Lower leg skin (tissue), 4 donors: ENCODE results near the gene GNG7. TPM values are rescaled to one million over a fixed set of nuclear protein-coding genes. Genes with fewer than 3 reads are reported as not detected.

ENCODE experiments used
- DNase-seq, 2 donors: peaks; one replicate each; pipeline ENCODE4 v3.0.0-alpha.2; 2019; ENCODE audit warnings: low spot score in 2 of 2
- H3K4me3 ChIP-seq: fragments of 200-600 bp; sonication (generic); 2 replicates; pipeline ENCODE4 v1.5.1; 2017; ENCODE audit warnings: mild to moderate bottlenecking, low read depth; ENCODE audit not compliant: poor library complexity, severe bottlenecking
- POLR2A ChIP-seq, 2 donors: fragments of 450-650 bp; IDR thresholded peaks; one replicate each; pipeline ENCODE4 v1.6.1; 2016 to 2017; ENCODE audit warnings: antibody characterized with exemption in 2 of 2, mild to moderate bottlenecking in 1 of 2, moderate library complexity in 1 of 2
- WGBS, 2 donors: methylation state at CpG; one replicate each; pipeline ENCODE4 v1.1.5; 2018; 5-methylcytosine and 5-hydroxymethylcytosine counted together
- intact Hi-C: fragments of 100-400 bp; cut with DNase I; formaldehyde crosslinking; loops from one replicate; pipeline ENCODE4 v1.15.0; 2023; ENCODE audit warnings: low total_unique reads
- total RNA-seq, 4 donors: library from RNA; depleted of rRNA; stranded (reverse); fragments of >200 nt; gene quantifications; one replicate each; pipeline ENCODE4 v1.1.0, GENCODE V29; 2016
- TF ChIP-seq, protein P1 (sequence below), 3 donors: fragments of 450-650 bp; IDR thresholded peaks; one replicate each; pipeline ENCODE4 v1.5.1; 2016; ENCODE audit warnings: antibody characterized with exemption in 3 of 3, mild to moderate bottlenecking in 3 of 3, moderate library complexity in 2 of 3

Gene GNG7
- total RNA-seq, 4 donors from 2014 or later, result 0.59 to 3.4 (median 2.4) TPM

DNA sequence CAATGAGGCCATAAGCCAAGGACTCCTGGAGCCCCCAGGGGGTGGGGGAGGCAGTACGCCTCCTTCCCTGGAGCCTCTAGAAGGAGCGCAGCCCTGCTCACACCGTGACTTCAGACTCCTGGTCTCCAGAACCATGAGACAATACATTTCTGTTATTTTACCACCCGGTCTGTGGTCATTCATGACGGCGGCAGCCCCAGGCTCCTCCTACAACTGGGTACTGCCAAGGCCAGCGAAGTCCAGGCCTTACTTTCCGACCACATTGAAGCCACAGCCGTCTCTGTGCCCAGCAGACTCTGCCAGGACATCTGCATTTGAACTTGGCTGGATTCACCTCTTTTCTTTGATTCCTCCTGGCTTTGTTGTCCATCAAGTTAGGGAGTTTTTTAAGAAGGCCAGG lies 10.5 kb downstream of the GNG7 start:
- 82% methylated on average over 9 of the region's 9 CpGs for WGBS, 2 donors
- intact Hi-C loops, result no loop called here
- H3K4me3 ChIP-seq, result no peak overlapping the region
- no peak for DNase-seq
- TF ChIP-seq POLR2A (IDR thresholded peaks at IDR 0.05), result no peak
- TF ChIP-seq, protein P1, sequence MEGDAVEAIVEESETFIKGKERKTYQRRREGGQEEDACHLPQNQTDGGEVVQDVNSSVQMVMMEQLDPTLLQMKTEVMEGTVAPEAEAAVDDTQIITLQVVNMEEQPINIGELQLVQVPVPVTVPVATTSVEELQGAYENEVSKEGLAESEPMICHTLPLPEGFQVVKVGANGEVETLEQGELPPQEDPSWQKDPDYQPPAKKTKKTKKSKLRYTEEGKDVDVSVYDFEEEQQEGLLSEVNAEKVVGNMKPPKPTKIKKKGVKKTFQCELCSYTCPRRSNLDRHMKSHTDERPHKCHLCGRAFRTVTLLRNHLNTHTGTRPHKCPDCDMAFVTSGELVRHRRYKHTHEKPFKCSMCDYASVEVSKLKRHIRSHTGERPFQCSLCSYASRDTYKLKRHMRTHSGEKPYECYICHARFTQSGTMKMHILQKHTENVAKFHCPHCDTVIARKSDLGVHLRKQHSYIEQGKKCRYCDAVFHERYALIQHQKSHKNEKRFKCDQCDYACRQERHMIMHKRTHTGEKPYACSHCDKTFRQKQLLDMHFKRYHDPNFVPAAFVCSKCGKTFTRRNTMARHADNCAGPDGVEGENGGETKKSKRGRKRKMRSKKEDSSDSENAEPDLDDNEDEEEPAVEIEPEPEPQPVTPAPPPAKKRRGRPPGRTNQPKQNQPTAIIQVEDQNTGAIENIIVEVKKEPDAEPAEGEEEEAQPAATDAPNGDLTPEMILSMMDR (IDR thresholded peaks at IDR 0.05), result no peak

DNA sequence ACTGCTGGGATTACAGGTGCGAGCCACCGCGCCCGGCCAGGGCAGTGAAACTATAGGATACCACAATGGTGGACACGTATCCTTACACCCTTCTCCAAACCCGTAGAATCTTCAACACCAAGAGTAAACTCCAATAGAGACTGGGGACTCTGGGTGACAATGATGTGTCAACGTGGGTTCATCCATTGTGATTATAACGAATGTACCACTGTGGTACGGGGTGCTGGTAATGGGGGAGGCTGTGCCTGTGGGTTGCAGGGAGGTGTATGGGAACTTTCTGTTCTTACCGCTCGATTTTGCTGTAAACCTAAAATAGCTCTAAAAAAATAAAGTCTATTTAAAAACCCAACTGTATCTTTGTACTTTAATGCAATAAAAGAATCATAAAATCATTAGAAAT lies 11.6 kb downstream of the GNG7 start:
- DNase-seq, result no peak
- H3K4me3 ChIP-seq, result no peak overlapping the region
- WGBS, 2 donors, result 94 to 95% methylated on average over 11 of the region's 11 CpGs
- intact Hi-C loops, result no loop called here
- TF ChIP-seq, protein P1 (IDR thresholded peaks at IDR 0.05), result no peak
- TF ChIP-seq POLR2A (IDR thresholded peaks at IDR 0.05), result no peak

DNA sequence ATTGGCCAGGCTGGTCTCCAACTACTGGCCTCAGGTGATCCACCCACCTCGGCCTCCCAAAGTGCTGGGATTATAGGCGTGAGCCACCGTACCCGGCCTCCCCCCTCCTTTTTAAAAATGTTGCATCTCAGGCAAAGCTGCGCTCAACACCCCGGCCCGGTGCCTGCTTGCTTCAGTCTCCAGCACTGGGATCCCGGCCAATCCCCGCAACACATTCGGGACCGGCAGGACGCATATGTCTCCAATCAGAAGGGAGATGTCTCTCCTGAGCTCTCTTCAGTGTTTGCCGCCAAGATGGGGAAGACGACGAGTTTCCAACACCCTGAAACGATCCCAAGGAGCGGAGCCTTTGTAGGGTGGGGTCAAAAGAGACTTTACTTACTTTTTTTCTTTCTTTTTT lies 16.1 kb downstream of the GNG7 start:
- no peak for TF ChIP-seq POLR2A (IDR thresholded peaks at IDR 0.05)
- TF ChIP-seq, protein P1 (IDR thresholded peaks at IDR 0.05), result no peak
- WGBS, 2 donors, result 81 to 87% methylated on average over 17 of the region's 17 CpGs
- intact Hi-C loops, result no loop called here
- peak in 1 of 2 donors; percentile 80 for DNase-seq
- H3K4me3 ChIP-seq, result no peak overlapping the region

DNA sequence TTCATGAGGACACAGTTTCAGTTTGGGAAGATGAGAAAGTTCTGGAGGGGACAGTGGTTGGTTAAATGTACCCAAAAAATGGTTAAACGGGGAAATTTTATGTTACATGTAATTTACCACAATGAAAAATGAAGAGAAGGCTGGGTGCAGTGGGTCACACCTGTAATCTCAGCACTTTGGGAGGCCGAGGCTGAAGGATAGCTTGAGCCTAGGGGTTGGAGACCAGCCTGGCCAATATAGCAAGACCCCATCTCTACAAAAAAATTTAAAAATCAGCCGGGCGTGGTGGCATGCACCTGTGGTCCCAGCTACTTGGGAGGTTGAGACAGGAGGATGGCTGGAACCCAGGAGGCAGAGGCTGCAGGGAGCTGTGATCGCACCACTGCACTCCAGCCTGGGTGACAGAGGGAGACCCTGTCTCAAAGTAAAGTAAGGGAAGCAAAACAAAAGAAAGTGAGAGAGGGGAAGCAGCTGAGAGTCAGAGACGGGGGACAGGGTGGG lies 17.2 kb downstream of the GNG7 start:
- intact Hi-C loops, result no loop called here
- WGBS, 2 donors, result 88 to 92% methylated on average over 6 of the region's 6 CpGs
- no peak overlapping the region for H3K4me3 ChIP-seq
- DNase-seq, result no peak
- no peak for TF ChIP-seq POLR2A (IDR thresholded peaks at IDR 0.05)
- TF ChIP-seq, protein P1 (IDR thresholded peaks at IDR 0.05), result no peak

DNA sequence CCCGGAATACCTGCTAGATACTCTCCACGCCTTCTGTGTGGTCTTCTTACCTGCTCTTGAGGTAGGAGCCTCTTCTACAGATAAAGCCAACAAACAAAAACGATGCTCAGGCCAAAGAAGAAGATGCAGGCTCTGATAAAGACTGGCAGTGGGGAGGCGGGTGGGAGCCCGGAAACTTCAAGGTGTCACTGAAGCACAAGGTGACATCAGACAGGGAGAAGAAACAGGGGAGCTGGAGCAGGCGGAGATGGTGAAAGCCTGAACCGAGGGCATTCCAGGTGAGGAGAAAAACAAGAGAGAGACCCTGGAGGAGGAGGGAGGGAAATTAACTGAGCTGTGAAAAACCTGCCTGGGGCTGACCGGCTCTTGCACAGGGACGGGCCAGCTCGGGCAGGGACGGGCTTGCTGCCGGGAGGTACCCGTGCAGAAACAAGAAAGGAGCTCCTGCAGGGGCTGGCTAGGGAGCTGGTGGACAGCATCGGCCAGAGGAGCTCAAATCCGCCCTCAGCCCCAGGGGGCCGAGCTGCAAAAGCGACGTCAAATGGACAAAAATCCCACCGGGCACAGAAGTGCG lies 19.0 kb downstream of the GNG7 start:
- H3K4me3 ChIP-seq, result no peak overlapping the region
- no peak for DNase-seq
- TF ChIP-seq POLR2A (IDR thresholded peaks at IDR 0.05), result no peak
- TF ChIP-seq, protein P1 (IDR thresholded peaks at IDR 0.05), result no peak
- WGBS, 2 donors, result 55 to 74% methylated on average over 20 of the region's 20 CpGs
- intact Hi-C loops, result no loop called here

DNA sequence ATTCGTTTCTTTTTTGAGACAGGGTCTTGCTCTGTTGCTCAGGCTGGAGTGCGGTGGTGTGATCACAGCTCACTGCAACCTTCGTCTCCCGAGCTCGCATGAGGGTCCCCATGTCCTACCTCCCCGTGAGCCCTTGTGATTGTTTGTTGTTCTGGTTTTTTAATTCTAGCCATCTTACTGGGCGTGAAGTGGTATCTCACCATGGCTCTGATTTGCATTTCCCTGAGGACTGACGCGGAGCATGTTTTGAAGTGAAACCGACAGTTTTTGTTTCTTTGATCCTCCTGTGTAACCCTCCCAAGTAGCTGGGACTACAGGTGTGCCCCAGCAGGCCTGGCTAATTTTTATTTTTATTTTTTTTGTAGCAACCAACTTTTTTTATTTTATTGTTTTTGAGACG lies 21.7 kb downstream of the GNG7 start:
- whole genome bisulfite sequencing, 2 donors, result 85 to 93% methylated on average over 11 of the region's 11 CpGs
- TF ChIP-seq, protein P1 (IDR thresholded peaks at IDR 0.05), result no peak
- TF ChIP-seq POLR2A (IDR thresholded peaks at IDR 0.05), result no peak
- H3K4me3 ChIP-seq, result no peak overlapping the region
- no peak for DNase-seq
- intact Hi-C loops, result no loop called here
